GM18502 (cell line): Measurements from ENCODE around the gene PRSS8.

ENCODE experiments used
- ATAC-seq: cut with Tn5 transposase; IDR thresholded peaks from one replicate; pipeline ENCODE4 v1.9.1; 2021; ENCODE audit warnings: mild to moderate bottlenecking; ENCODE audit not compliant: unreplicated experiment, poor library complexity

Gene PRSS8

DNA sequence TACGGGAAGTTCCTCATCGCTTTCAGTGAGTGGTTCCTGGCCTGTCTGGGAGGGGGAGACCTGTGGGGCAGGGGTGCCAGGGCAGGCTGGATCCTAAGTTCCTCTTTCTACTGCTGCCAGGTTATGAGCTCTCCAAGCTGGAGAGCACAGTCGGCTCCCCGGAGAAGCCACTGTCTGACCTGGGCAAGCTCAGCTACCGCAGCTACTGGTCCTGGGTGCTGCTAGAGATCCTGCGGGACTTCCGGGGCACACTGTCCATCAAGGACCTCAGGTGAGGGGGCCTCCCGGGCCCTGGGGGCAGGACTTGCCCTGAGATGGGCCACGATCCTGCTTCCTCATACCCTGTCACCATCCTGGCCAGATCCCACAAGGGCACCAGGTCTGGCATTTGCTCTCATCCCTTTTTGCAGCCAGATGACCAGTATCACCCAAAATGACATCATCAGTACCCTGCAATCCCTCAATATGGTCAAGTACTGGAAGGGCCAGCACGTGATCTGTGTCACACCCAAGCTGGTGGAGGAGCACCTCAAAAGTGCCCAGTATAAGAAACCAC lies 5.1 kb downstream of the PRSS8 start:
- no peak for ATAC-seq

DNA sequence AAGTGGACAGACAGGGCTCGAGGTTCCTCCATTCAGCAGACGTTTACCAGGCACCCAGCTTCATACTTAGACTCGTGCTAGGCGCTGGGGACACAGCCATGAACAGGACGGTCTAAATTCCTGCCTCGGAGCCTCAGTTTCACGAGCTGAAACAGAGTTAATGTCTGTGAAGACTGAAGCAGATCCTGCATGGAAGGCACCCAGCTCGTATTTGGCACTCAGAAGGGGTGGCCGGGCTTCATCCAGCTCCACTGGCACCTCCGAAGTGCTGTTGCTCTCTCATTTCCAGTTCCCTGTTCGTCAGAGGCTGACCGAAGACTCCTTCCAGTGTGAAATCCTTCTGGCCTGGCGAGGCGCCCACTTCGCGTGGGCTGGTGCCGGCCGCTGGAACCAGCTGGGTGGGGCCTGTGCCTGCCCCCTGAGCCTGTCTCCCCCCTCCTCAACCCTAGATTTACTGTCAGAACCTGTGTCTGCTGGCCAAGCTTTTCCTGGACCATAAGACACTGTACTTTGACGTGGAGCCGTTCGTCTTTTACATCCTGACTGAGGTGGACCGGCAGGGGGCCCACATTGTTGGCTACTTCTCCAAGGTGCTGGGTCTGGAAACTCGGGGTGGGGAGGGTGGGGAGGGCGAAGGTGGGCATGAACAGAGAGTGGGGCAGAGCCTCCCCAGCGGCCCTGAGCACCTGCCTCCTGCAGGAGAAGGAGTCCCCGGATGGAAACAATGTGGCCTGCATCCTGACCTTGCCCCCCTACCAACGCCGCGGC lies 5.8 kb downstream of the PRSS8 start:
- no peak for ATAC-seq

DNA sequence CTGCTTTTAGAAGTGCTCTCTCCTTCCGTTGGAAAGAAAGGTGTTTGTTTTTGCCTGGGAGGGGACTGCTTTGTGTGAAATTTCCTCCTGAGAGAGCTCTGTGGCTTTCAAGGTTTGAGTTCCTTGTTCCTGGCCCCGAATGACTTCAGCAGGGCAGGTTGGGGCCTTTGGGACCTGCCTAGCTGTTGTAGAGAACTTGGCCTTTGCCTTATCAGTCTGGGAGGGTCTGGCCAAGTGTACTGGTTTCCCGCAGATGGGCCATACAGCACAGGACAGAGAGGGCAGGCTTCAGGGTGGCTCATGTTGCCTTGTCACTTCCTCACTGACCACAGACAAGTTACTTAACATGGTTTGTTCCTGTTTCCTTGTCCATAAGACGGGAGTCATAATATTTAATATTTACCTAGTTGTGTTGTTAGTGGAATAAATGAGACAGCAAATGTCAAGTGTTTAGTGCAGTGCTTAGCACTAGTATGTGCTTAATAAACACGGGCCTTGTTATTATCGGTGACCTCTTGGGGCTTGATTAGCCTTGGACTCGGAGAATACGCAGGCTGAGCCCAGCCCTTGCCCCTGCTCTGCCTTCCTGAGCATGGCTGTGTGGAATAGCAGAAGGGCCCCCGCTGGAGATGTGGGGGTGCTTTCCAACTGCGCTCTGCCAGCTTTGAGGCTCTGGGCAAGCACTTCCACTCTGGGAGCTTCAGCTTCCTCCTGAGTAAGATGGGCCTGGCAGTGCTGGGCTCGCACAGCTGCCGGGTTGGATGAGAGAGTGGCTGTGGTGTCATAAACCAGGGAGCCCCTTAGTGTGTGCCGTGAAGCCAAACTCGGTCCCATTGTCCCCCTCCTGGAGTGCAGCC lies 6.6 kb downstream of the PRSS8 start:
- ATAC-seq: no peak

DNA sequence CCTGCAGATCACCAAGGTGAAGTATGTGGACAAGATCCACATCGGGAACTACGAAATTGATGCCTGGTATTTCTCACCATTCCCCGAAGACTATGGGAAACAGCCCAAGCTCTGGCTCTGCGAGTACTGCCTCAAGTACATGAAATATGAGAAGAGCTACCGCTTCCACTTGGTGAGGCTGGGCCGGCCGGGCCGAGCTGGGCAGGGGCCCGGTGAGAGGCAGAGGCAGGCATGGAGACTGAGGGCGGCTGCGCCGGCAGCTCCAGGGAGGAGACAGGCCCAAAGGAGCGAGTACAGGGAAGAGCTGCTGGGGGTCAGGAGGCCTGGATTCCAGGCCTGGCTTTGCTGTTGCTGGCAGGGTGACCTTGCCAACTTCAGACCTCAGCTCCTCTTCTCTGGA lies 8.3 kb downstream of the PRSS8 start:
- no peak for ATAC-seq

DNA sequence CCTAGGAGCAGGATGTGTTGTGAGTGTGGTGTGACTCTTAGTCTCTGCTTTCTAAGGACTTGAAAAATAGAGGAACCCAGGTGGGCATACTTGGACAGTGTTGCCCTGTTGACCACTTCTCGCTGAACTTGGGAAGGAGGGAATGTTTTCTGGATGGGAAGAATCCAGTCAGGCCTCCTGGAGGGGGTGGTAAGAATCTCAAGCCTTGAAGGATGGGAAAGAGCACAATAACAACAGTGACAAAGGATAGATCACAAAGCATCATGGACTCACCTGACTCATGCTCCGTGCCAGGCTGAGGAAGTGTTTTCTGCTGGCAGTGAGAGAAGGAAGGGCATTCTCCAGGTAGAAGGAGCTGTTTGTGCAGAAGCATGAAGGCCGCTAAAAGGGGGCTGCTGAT lies 9.7 kb downstream of the PRSS8 start:
- no peak for ATAC-seq

DNA sequence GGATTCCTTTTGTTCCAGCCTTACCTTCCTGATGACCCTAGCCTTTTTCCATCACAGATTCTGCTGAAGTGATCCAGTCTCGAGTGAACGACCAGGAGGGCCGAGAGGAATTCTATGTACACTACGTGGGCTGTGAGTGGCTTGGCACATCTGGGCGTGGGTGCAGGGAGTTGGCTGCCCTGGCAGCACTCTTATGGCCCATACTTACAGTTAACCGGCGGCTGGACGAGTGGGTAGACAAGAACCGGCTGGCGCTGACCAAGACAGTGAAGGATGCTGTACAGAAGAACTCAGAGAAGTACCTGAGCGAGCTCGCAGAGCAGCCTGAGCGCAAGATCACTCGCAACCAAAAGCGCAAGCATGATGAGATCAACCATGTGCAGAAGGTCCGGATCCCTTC lies 15.4 kb downstream of the PRSS8 start:
- ATAC-seq: no peak

DNA sequence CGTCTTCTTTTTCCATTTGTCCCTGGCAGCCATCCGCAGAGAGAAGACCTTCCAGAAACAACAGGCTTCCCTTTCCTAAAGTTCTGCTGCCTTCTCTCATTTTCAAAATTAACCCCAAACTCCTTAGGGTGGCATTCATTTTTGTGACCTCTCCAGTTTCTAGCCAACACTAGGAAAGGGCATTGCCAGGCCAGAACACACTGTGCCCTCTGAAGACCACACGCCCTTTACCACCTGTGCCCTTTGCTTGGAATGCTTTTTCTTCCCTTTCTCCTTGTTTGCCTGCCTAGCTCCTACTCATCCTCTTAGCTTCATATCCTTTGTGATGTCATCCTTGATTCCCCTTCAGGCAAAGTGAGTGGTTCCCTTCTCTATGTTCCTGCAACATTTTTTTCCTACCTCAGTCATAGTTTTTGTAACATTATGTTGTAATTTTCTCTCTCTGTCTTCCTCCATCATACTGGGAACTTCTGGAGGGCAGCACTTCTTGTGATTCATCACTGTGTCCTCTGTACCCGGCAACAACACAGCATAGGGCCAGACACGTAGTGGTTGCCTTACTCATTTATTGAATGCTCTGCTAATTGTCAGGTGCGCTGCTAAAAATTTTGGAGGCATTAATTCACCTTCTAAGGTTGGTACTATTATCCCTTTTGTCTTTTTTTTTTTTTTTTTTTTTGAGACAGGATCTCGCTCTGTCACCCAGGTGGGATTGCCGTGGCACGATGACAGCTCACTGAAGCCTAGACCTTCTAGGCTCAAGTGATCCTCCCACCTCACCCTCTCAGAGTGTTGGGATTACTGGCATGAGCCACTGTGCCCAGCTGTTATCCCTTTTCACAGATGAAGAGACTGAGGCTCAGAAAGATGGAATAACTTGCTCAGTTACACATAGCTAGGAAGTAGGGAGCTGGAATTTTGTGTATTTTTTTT lies 17.0 kb downstream of the PRSS8 start:
- ATAC-seq: no peak

DNA sequence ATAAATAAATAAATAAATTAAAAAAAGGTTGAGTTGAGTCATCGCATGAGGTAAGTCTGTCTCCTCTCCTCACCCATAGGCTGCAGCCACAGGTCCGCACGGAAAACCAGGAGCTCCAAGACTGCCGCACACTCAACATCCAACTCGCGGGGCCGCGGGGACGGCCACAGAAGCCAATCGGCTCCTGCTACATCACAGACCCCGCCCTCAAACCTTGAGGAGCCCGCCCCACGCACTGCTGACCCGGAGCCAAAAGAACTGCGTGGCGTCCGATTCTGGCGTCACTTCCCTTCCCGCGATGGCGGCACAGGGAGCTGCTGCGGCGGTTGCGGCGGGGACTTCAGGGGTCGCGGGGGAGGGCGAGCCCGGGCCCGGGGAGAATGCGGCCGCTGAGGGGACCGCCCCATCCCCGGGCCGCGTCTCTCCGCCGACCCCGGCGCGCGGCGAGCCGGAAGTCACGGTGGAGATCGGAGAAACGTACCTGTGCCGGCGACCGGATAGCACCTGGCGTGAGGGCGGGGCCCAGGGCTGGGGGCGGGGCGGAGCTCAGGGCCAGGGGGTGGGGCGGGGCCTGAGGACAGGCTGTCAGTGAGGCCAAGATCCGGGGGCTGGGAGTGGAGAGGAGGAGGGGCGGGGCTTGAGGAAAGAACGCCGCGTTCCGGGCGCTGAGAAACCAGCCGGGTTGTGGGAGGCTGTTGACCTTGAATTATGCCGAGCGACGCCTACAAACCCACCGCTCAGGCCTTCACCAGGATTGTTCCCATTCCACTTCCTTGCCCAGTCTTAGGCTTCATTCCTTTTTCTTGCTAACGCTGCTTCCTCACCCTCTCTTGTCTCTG lies 17.9 kb downstream of the PRSS8 start, which contains the start of gene KAT8:
KAT8 (plus strand) TSS at position 281 of the 839 bp plus-strand sequence; CDS start at position 299, 18 bp downstream.
- peak; percentile 88 for ATAC-seq

DNA sequence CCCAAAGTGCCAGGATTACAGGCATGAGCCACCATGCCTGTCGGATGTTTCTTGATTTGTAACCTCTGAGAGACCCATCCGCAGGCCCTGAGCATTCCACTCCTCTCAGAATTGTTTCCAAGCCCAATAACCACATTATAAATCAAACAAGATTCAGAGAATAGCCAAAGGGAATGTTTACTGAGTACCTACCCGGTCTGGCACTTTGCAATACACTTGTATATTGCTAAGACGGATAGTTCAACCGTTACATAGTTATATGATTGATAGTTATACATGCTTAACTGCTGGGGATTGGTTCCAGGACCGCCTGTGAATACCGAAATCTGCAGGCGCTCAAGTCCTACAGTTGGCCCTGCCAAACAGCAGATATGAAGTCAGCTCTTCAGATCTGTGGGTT lies 21.1 kb downstream of the PRSS8 start:
- no peak for ATAC-seq

DNA sequence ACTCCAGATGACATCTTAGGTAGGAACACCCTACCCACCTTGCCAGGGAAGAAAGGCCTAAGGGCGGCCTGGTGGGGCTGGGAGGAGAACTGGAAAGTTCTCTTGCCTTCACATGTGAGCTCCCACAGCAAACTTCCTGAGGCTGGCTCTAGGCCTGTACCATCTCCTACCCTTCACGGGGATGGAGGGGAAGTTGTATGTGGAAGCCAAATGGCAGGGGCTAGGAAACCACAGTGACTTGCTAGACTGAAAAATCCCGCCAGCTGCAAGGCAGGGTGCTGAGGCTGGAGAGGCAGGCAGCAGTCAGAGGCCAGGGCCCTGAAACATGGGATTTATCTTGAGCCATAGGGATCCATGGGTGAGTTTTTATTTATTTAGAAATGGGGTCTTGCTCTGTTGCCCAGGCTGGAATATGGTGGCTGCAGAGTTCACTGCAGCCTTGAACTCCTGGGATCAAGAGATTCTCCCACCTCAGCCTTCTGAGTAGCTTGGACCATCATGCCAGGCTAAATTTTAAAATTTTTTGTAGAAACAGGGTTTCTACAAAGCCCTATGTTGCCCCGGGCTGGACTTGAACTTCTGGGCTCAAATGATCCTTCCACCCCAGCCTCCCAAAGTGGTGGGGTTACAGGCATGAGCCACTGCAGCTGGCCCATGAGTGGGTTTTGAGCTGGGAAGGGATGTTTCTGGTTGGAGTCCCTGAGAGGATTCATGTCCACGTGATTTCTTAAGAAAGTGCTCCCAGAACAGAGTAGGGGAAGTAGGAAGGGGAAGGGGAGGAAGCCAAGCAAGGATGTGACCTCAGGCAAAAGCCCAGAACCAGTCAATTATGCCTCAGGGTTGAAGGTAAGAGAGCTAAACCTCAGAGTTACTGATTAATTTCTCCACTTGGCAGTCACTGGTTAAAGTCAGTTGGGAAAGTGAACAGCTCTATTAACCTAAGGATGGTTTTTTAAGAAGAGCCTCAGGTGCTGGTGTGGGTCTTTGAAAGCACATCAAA lies 22.1 kb downstream of the PRSS8 start:
- ATAC-seq: no peak

DNA sequence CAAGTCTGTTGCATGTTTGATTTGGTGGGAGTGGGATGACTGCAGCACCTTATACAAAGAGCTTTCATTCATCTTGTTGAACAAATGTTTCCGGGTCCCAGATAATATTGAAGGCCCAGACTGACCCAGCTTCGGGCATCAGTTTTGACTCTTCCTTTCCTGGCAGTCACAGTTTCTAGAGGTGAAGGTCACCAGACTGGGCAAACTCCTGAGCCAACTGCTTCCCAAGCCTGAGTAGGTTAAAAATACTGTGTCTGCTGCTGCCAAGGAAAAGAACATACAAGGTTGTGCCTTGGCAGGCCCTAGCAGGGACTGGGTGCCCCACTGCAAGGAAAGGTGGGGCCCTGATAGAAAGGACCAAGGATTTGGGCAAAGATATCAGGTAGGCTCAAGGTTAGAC lies 22.8 kb downstream of the PRSS8 start:
- ATAC-seq: no peak

DNA sequence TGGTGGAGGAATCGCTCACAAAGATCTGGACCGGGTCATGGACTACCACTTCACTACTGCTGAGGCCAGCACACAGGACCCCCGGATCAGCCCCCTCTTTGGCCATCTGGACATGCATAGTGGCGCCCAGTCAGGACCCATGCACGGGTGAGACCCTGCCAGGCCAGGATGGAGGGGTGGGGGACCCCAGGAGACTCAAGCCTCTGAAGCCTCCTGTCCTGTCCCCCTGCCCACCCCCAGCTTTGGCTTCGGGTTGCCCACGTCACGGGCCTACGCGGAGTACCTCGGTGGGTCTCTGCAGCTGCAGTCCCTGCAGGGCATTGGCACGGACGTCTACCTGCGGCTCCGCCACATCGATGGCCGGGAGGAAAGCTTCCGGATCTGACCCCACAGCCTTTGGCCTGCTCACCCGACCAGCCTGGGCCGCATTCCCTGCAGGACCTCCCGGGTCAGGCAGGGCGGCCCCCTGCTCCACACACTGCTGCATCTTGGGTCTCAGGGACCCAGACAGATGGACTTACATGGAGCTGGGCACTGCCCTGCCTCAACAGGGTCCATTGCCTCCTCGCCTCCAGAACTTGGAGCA lies 23.6 kb downstream of the PRSS8 start:
- no peak for ATAC-seq

DNA sequence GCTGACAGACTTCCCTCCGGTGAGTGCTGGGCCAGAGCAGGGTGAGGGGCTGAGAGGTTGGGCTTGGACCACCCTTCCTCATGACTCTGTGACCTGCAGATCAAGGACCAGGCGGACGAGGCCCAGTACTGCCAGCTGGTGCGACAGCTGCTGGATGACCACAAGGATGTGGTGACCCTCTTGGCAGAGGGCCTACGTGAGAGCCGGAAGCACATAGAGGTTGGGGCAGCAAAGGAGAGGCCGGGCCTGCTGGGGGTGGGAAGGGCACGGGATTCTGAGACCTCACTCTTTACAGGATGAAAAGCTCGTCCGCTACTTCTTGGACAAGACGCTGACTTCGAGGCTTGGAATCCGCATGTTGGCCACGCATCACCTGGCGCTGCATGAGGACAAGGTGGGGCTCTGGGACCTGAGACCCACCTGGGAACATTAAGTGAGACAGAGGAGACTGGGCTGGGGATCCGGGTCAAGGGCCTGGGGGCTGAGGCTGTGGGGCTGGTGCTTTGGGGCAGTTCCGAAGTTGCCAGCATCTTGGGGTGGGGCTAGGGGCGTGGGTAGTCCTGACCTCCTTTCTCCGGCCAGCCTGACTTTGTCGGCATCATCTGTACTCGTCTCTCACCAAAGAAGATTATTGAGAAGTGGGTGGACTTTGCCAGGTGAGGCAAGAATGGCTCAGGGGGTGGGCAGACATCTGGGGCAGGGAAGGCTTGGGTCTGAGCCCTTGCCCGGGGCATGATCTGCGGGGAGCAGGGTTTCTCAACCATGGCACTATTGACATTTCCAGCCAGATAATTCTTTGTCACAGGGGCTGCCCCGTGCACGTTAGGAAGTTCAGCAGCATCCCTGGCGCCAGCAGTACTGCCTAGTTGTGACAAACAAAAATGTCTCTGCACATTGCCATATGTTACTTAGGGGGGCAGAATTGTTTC lies 25.2 kb downstream of the PRSS8 start:
- ATAC-seq: no peak

DNA sequence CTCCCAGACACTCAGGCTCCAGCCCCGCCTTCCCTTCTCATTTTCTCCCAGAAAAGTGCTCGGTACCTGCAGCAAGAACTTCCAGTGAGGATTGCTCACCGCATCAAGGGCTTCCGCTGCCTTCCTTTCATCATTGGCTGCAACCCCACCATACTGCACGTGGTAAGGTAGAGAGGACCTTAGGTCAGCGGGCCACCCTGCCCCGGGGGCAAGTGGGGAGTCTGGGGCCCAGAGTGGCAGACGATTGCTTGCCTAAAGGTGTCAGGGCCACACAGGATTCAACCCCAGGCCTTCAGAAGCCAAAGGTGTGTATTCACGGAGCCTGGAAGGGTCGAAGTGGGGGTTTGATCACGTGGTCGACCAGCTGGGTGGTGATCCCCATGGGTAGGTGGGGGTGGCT lies 25.9 kb downstream of the PRSS8 start:
- ATAC-seq: no peak

DNA sequence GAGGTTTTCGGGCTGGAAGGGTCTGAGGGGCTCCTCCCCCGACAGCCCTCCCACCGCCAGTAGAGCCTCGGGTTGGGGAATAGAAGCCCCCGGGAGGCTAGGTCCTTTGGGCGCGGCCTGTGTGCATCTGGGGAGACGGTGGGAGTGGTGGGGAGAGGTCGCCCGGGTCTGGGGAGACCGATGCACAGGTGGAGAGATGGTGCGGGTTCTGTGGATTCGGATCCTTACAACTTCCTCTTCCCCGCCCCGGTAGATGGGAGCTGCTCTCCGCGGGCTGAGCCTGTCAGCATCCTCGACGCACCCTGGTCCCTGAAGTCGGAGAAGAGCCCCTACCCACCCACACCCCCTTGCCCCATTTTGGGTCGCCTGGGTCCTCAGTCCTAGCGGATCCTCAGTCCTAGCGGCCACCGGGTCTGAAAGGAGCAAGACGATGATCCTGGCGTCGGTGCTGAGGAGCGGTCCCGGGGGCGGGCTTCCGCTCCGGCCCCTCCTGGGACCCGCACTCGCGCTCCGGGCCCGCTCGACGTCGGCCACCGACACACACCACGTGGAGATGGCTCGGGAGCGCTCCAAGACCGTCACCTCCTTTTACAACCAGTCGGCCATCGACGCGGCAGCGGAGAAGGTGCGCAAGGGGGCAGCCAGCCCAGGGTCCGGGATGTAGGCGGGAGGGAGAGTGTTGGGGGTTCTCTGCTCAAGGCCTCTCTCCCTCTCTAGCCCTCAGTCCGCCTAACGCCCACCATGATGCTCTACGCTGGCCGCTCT lies 26.6 kb downstream of the PRSS8 start:
- ATAC-seq: no peak
